Cardiac muscle cell (in vitro differentiated cells and primary cell): ENCODE data around the gene TLX3. TPM values are rescaled to one million over a fixed set of nuclear protein-coding genes. Genes with fewer than 3 reads are reported as not detected.

ENCODE experiments used
- DNase-seq, 2 donors: peaks; one replicate each; pipeline versions ENCODE4 v3.0.0 to v3.0.0-alpha.2; 2010 to 2017; ENCODE audit warnings: low read depth in 1 of 2, low spot score in 1 of 2
- H3K27ac ChIP-seq: fragments of 200-600 bp; sonication (generic); 2 replicates; pipeline ENCODE4 v1.5.1; 2016
- H3K27me3 ChIP-seq: fragments of 200-600 bp; sonication (generic); 2 replicates; pipeline ENCODE4 v1.6.0; 2016; ENCODE audit warnings: control low read depth
- H3K36me3 ChIP-seq: fragments of 200-600 bp; sonication (generic); 2 replicates; pipeline ENCODE4 v1.5.1; 2016; ENCODE audit warnings: control low read depth
- H3K4me1 ChIP-seq: fragments of 200-600 bp; sonication (generic); 2 replicates; pipeline ENCODE4 v1.8.1; 2017; ENCODE audit warnings: low read depth, mild to moderate bottlenecking, mixed run types
- H3K4me3 ChIP-seq: fragments of 200-600 bp; sonication (generic); 2 replicates; pipeline ENCODE4 v1.5.1; 2016; ENCODE audit warnings: mild to moderate bottlenecking
- H3K9me3 ChIP-seq: fragments of 200-600 bp; sonication (generic); 2 replicates; pipeline ENCODE4 v1.5.1; 2017; ENCODE audit warnings: low read depth, mild to moderate bottlenecking, control low read depth
- polyA plus RNA-seq: library from polyadenylated mRNA; unstranded; fragments of >200 nt; fragmentation: Nextera tagmentation; extraction: Ambion mirVana; gene quantifications from 2 replicates; pipeline ENCODE4 v1.2.1, GENCODE V29; 2016
- total RNA-seq: library from RNA; depleted of rRNA; stranded (reverse); fragments of >200 nt; gene quantifications from 2 replicates; pipeline ENCODE4 v1.2.3, GENCODE V29; 2016
- TF ChIP-seq, protein P1 (sequence below): IDR thresholded peaks from 2 replicates; pipeline ENCODE4 v1.5.1; 2012; ENCODE audit warnings: low read depth, mild to moderate bottlenecking, low read length

The TLX3 gene
- total and polyA plus RNA-seq, 2 experiments from 2014 or later: not detected

DNA sequence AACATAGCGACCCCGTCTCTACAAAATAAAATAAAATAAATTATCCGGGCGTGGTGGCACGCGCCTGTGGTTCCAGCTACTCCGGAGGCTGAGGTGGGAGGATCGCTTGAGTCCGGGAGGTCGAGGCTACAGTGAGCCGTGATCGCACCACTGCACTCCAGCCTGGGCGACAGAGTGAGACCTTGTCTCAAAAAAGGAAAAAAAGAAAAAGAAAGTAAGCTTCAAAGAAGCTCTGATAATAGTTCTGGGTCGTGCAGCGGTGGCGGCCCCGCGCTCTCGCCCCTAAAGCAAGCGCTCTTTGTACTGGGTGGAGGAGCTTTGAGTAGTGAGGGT, 6.8 kb downstream of the TLX3 start:
- TF ChIP-seq, protein P1, sequence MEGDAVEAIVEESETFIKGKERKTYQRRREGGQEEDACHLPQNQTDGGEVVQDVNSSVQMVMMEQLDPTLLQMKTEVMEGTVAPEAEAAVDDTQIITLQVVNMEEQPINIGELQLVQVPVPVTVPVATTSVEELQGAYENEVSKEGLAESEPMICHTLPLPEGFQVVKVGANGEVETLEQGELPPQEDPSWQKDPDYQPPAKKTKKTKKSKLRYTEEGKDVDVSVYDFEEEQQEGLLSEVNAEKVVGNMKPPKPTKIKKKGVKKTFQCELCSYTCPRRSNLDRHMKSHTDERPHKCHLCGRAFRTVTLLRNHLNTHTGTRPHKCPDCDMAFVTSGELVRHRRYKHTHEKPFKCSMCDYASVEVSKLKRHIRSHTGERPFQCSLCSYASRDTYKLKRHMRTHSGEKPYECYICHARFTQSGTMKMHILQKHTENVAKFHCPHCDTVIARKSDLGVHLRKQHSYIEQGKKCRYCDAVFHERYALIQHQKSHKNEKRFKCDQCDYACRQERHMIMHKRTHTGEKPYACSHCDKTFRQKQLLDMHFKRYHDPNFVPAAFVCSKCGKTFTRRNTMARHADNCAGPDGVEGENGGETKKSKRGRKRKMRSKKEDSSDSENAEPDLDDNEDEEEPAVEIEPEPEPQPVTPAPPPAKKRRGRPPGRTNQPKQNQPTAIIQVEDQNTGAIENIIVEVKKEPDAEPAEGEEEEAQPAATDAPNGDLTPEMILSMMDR: no peak
- no peaks in the 10 kb centered on the region for H3K9me3 ChIP-seq
- H3K27ac ChIP-seq: no peak overlapping the region
- peaks cover 100% of the 10 kb centered on the region for H3K27me3 ChIP-seq
- H3K4me1 ChIP-seq: peaks cover 5% of the 10 kb centered on the region
- no peak for DNase-seq
- no peaks in the 10 kb centered on the region for H3K36me3 ChIP-seq
- no peak overlapping the region for H3K4me3 ChIP-seq

DNA sequence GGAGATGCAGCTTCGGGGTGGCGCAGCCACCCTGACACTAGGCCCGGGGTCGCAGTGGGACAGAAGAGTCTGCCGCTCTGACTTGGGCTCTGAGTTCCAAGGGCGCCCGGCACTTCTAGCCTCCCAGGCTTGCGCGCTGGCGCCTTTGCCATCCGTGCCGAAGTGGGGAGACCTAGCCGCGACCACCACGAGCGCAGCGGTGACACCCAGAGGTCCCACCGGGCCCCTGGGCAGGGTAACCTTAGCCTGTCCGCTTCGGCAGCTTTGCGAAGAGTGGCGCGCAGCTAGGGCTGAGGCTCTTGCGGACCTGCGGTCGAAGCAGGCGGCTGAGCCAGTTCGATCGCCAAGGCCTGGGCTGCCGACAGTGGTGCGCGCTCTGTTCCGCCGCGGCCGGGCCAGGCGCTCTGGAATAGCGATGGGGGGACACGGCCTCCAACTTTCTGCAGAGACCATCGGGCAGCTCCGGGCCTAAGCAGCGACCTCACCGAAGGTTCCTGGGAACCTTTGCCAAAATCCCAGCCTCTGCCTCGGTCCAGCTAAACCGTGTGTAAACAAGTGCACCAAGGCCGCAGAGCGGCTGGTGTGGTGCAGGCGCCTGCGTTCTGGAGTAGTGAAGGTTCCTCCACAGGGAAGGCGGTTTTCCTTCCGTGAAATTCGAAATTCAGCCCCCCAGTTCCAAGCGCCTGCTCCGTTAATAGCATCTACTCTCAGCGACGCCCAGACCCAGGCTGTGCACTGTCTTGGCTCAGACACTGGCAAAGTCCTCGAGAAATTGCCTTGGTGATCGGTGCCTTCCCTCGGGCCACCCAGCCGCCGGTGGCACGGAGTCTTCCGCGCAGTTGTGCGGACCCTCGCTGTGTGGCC, 7.4 kb downstream of the TLX3 start:
- Histone ChIP-seq H3K36me3 (no peaks in the 10 kb centered on the region), H3K27me3 (peaks cover 100% of the 10 kb centered on the region), H3K27ac (no peak overlapping the region), H3K4me3 (no peak overlapping the region), H3K4me1 (peaks cover 5% of the 10 kb centered on the region), H3K9me3 (no peaks in the 10 kb centered on the region)
- DNase-seq: no peak
- TF ChIP-seq, protein P1: no peak

DNA sequence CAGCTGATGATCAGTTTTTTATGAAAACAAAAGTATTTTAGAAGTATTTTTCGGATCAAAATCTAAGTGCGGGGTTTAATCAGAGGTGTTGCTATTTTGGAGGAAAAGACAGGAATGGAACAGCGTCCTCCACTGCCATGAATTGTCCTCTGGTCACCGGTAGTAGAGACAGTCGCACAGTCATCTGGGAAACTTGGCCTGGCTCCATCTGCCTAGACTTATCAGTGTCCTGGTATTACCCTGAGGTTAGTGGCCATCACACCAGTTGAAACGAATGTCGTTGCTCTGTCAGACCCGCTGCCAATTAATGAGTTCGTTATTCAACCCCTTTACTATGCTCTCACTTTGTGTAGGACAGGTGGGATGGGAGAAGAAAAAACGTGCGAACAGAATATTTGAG, 8.2 kb downstream of the TLX3 start:
- no peaks in the 10 kb centered on the region for H3K4me1 ChIP-seq
- TF ChIP-seq, protein P1: no peak
- H3K27ac ChIP-seq: no peak overlapping the region
- peaks cover 100% of the 10 kb centered on the region for H3K27me3 ChIP-seq
- no peak for DNase-seq
- no peaks in the 10 kb centered on the region for H3K36me3 ChIP-seq
- H3K9me3 ChIP-seq: no peaks in the 10 kb centered on the region
- H3K4me3 ChIP-seq: no peak overlapping the region

DNA sequence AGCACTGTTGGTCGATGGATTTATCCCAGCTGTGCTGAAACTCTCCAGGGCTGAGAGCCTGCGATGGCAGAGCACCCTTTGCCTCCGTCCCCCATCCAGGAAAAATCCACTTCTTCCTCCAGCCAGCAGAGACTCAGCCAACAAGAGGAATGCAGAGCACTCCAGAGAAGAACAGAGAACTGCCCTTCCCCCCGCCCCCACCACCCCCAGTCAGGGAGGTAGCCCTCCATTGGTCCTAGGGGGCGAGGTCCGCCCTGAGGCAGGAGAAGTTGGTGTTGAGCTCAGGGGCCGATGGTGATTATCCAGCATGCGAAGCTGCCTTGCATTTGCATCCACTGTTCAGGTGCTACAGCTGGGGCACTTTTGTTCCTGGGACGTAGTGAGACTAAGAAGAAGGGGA, 9.0 kb downstream of the TLX3 start:
- TF ChIP-seq, protein P1: no peak
- no peaks in the 10 kb centered on the region for H3K9me3 ChIP-seq
- H3K27me3 ChIP-seq: peaks cover 100% of the 10 kb centered on the region
- no peak for DNase-seq
- H3K36me3 ChIP-seq: no peaks in the 10 kb centered on the region
- H3K4me1 ChIP-seq: no peaks in the 10 kb centered on the region
- no peak overlapping the region for H3K4me3 ChIP-seq
- no peak overlapping the region for H3K27ac ChIP-seq

DNA sequence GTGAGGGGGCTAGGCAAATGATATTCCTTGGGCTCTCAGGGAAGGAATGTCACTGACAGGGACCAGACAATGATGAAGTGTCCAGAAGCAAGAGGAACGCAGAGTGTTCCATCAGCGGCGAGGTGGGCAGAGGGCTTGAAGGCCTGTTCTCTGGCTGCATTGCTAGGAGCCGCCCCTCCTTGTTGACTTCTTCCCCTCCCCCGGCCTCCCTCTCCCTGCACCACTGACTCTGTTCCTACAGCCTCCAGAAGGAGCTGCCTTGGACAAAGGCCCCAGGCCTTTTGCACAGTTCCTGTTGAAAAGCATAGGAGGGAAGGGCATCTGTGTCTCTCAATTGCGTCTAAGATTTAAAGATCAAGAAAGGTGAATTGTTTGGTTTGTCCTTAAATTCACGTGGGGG, 12.4 kb downstream of the TLX3 start:
- Histone ChIP-seq H3K4me3 (no peak overlapping the region), H3K27ac (no peak overlapping the region), H3K36me3 (no peaks in the 10 kb centered on the region), H3K4me1 (no peaks in the 10 kb centered on the region), H3K9me3 (no peaks in the 10 kb centered on the region), H3K27me3 (peaks cover 100% of the 10 kb centered on the region)
- TF ChIP-seq, protein P1: no peak
- no peak for DNase-seq
